ENCODE data around the gene MSLN. TPM values are rescaled to one million over a fixed set of nuclear protein-coding genes. Genes with fewer than 3 reads are reported as not detected.

Gene MSLN
- total and polyA plus RNA-seq, 2 of the 13 experiments (the other 11 are each of a cell fraction or from before 2014, with no cell fraction given) = 2.0 to 2.3 TPM

DNA sequence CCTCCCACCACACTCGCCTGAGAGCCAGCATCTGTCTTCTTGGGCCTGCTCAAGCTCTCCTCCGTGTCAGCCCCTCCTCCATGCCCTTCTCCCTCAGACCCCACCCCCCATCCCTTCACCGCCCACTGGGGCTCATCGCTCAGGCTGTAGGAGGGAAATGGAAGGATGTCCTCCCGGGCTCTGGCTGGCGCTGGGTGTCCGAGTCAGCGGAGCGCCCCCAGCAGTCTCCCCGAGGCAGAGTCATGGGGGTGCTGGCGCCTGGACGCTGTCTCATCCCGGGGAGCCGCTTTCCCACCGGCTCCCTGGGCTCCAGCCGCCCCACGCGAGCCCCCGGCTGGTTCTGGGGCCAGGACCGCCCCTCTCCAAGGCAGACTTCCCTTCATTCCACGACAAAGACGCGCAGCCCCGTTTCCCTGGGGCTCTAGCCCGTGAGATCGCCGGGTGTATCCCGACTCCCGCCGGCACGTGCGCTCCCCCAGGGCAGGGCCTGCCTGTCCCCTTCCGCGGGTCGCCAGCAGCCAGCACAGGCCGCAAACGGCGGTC, 40.0 kb upstream of the MSLN start (continued):
- TF ChIP-seq ZNF672 (CRISPR knock-in tag; IDR thresholded peaks at IDR 0.05) = peak; percentile 72; the same call in 1 of the 2 replicates
- peak; percentile 27 for TF ChIP-seq ZNF18 (CRISPR knock-in tag; IDR thresholded peaks at IDR 0.05; ENCODE audit: insufficient replicate concordance)
- 0 out of 2 replicates have a peak, but pooled peaks have one; percentile 10 for TF ChIP-seq POGZ (CRISPR knock-in tag; IDR thresholded peaks at IDR 0.05)
- TF ChIP-seq, protein P1, sequence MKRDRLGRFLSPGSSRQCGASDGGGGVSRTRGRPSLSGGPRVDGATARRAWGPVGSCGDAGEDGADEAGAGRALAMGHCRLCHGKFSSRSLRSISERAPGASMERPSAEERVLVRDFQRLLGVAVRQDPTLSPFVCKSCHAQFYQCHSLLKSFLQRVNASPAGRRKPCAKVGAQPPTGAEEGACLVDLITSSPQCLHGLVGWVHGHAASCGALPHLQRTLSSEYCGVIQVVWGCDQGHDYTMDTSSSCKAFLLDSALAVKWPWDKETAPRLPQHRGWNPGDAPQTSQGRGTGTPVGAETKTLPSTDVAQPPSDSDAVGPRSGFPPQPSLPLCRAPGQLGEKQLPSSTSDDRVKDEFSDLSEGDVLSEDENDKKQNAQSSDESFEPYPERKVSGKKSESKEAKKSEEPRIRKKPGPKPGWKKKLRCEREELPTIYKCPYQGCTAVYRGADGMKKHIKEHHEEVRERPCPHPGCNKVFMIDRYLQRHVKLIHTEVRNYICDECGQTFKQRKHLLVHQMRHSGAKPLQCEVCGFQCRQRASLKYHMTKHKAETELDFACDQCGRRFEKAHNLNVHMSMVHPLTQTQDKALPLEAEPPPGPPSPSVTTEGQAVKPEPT (CRISPR knock-in tag; IDR thresholded peaks at IDR 0.05; ENCODE audit: low read depth) = no peak
- TF ChIP-seq, protein P2, sequence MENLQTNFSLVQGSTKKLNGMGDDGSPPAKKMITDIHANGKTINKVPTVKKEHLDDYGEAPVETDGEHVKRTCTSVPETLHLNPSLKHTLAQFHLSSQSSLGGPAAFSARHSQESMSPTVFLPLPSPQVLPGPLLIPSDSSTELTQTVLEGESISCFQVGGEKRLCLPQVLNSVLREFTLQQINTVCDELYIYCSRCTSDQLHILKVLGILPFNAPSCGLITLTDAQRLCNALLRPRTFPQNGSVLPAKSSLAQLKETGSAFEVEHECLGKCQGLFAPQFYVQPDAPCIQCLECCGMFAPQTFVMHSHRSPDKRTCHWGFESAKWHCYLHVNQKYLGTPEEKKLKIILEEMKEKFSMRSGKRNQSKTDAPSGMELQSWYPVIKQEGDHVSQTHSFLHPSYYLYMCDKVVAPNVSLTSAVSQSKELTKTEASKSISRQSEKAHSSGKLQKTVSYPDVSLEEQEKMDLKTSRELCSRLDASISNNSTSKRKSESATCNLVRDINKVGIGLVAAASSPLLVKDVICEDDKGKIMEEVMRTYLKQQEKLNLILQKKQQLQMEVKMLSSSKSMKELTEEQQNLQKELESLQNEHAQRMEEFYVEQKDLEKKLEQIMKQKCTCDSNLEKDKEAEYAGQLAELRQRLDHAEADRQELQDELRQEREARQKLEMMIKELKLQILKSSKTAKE (CRISPR knock-in tag; IDR thresholded peaks at IDR 0.05; ENCODE audit: borderline replicate concordance) = 0 out of 2 replicates have a peak, but pooled peaks have one; percentile 45
- peak; percentile 82 for TF ChIP-seq MED8 (CRISPR knock-in tag; IDR thresholded peaks at IDR 0.05; ENCODE audit: insufficient replicate concordance)
- TF ChIP-seq HOXA9 (CRISPR knock-in tag; IDR thresholded peaks at IDR 0.05; ENCODE audit: borderline replicate concordance) = peak; percentile 13; the same call in 1 of the 2 replicates
- TF ChIP-seq ZNF253 (CRISPR knock-in tag; IDR thresholded peaks at IDR 0.05; ENCODE audit: borderline replicate concordance) = 0 out of 2 replicates have a peak, but pooled peaks have one; percentile 53
- no peak for TF ChIP-seq MYNN (CRISPR knock-in tag; IDR thresholded peaks at IDR 0.05; ENCODE audit: low read depth)
- no peak for TF ChIP-seq LCORL (IDR thresholded peaks at IDR 0.05)
- TF ChIP-seq LCORL (CRISPR knock-in tag; IDR thresholded peaks at IDR 0.05) = peak; percentile 50; the same call in 1 of the 2 replicates
- TF ChIP-seq ZZZ3 (CRISPR knock-in tag; IDR thresholded peaks at IDR 0.05; ENCODE audit: borderline replicate concordance) = no peak
- TF ChIP-seq HIVEP1 (CRISPR knock-in tag; IDR thresholded peaks at IDR 0.05) = no peak
- no peak for TF ChIP-seq AKAP8 (CRISPR knock-in tag; IDR thresholded peaks at IDR 0.05)
- peak; percentile 87 for TF ChIP-seq AGO2 (optimal IDR thresholded peaks at IDR 0.05; ENCODE audit: low read depth, low read length)
- TF ChIP-seq ZBTB26 (CRISPR knock-in tag; IDR thresholded peaks at IDR 0.05; ENCODE audit: borderline replicate concordance) = 0 out of 2 replicates have a peak, but pooled peaks have one; percentile 10
- TF ChIP-seq, protein P3, sequence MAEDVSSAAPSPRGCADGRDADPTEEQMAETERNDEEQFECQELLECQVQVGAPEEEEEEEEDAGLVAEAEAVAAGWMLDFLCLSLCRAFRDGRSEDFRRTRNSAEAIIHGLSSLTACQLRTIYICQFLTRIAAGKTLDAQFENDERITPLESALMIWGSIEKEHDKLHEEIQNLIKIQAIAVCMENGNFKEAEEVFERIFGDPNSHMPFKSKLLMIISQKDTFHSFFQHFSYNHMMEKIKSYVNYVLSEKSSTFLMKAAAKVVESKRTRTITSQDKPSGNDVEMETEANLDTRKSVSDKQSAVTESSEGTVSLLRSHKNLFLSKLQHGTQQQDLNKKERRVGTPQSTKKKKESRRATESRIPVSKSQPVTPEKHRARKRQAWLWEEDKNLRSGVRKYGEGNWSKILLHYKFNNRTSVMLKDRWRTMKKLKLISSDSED (CRISPR knock-in tag; IDR thresholded peaks at IDR 0.05) = 0 out of 2 replicates have a peak, but pooled peaks have one; percentile 40
- 0 out of 4 replicates have a peak, but pooled peaks of 1 of the 2 experiments have one; percentile 14 for TF ChIP-seq KLF16 (CRISPR knock-in tag; IDR thresholded peaks at IDR 0.05)

Measured in HepG2 (cell line).